Endothelial cell (in vitro differentiated cells): ENCODE results near the gene STARD10. TPM values are rescaled to one million over a fixed set of nuclear protein-coding genes. Genes with fewer than 3 reads are reported as not detected.

Experiments
- DNase-seq: peaks from one replicate; pipeline ENCODE4 v3.0.0; 2021; ENCODE audit warnings: low spot score
- H3K27ac Mint-ChIP-seq: one replicate; pipeline ENCODE4 v1.8.0; 2021; ENCODE audit warnings: mixed read lengths, inconsistent platforms; ENCODE audit not compliant: unreplicated experiment
- H3K27me3 Mint-ChIP-seq: one replicate; pipeline ENCODE4 v1.8.0; 2021; ENCODE audit warnings: mild to moderate bottlenecking, moderate library complexity, mixed read lengths, inconsistent platforms; ENCODE audit not compliant: unreplicated experiment
- H3K36me3 Mint-ChIP-seq: one replicate; pipeline ENCODE4 v1.8.0; 2021; ENCODE audit warnings: mild to moderate bottlenecking, low read depth, mixed read lengths, inconsistent platforms; ENCODE audit not compliant: unreplicated experiment
- H3K4me1 Mint-ChIP-seq: one replicate; pipeline ENCODE4 v1.8.0; 2021; ENCODE audit warnings: mild to moderate bottlenecking, mixed read lengths, inconsistent platforms; ENCODE audit not compliant: unreplicated experiment
- H3K4me3 Mint-ChIP-seq: one replicate; pipeline ENCODE4 v1.8.0; 2021; ENCODE audit warnings: mild to moderate bottlenecking, mixed read lengths, inconsistent platforms; ENCODE audit not compliant: unreplicated experiment
- H3K9me3 Mint-ChIP-seq: one replicate; pipeline ENCODE4 v1.8.0; 2021; ENCODE audit warnings: mixed read lengths, inconsistent platforms; ENCODE audit not compliant: unreplicated experiment
- CTCF ChIP-seq: fragments of 200-600 bp; sonication (generic); IDR thresholded peaks from one replicate; pipeline ENCODE4 v1.5.0; 2021; ENCODE audit warnings: antibody characterized with exemption; ENCODE audit not compliant: unreplicated experiment
- total RNA-seq: library from RNA; stranded (reverse); fragmentation: NEBNext Ultra II Directional; extraction: Animal tissue kit (Norgen Biotek cat#: 25700); gene quantifications from one replicate; pipeline ENCODE4 v1.2.1, GENCODE V29; 2021; ENCODE audit not compliant: unreplicated experiment

The STARD10 gene
- total RNA-seq, 1 donor from 2014 or later, result 13.4 TPM

- no peak for TF ChIP-seq CTCF
- peaks cover 17% of the 10 kb centered on the region for H3K4me1 Mint-ChIP-seq
- no peak overlapping the region for H3K4me3 Mint-ChIP-seq
- no peaks in the 10 kb centered on the region for H3K9me3 Mint-ChIP-seq
- DNase-seq, result no peak
- peaks cover 10% of the 10 kb centered on the region for H3K27me3 Mint-ChIP-seq
- no peak overlapping the region for H3K27ac Mint-ChIP-seq
- peaks cover 16% of the 10 kb centered on the region for H3K36me3 Mint-ChIP-seq
Observed at GRCh38 chr11:72777755-72778278, 16.0 kb downstream of the STARD10 start.

- Mint-ChIP-seq H3K4me3 (no peak overlapping the region), H3K36me3 (peaks cover 21% of the 10 kb centered on the region), H3K27ac (no peak overlapping the region), H3K27me3 (peaks cover 9% of the 10 kb centered on the region), H3K4me1 (peaks cover 9% of the 10 kb centered on the region), H3K9me3 (no peaks in the 10 kb centered on the region)
- no peak for DNase-seq
- no peak for TF ChIP-seq CTCF
Observed at GRCh38 chr11:72776844-72777754, 16.7 kb downstream of the STARD10 start.

- H3K27me3 Mint-ChIP-seq, result peaks cover 11% of the 10 kb centered on the region
- H3K4me1 Mint-ChIP-seq, result peaks cover 6% of the 10 kb centered on the region
- no peak overlapping the region for H3K27ac Mint-ChIP-seq
- no peak overlapping the region for H3K4me3 Mint-ChIP-seq
- no peaks in the 10 kb centered on the region for H3K9me3 Mint-ChIP-seq
- DNase-seq, result no peak
- peaks cover 21% of the 10 kb centered on the region for H3K36me3 Mint-ChIP-seq
- TF ChIP-seq CTCF, result no peak
Observed at GRCh38 chr11:72776117-72776843, 17.6 kb downstream of the STARD10 start.

GRCh38 chr11:72775288-72776110, 18.3 kb downstream of the STARD10 start:
- DNase-seq, result no peak
- peaks cover 21% of the 10 kb centered on the region for H3K36me3 Mint-ChIP-seq
- peaks cover 13% of the 10 kb centered on the region for H3K27me3 Mint-ChIP-seq
- no peaks in the 10 kb centered on the region for H3K9me3 Mint-ChIP-seq
- H3K27ac Mint-ChIP-seq, result peak overlapping the region; percentile 2
- no peak overlapping the region for H3K4me3 Mint-ChIP-seq
- peaks cover 6% of the 10 kb centered on the region for H3K4me1 Mint-ChIP-seq
- no peak for TF ChIP-seq CTCF
